Measurements from ENCODE around the gene C1QBP.

C1QBP gene

DNA sequence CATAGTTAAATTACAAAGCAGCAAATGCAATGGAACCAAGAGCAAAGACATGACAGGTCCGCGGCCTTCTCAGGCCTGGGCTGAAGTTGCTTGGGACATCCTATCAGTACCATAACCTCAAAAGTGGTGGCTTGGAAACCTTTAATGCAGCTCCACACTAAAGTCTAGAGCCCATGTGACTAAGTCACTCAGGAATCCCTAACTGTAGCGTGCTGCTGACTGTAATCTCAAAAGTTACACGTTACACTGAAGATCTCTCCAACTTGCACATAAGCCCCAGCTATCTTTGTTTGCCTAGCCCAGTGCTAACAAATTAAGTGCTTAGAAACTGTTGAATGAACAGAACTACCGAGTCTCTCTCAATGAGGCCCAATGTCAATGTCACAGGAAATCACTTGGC is 47.3 kb downstream of the C1QBP start:
- Histone ChIP-seq H3K27ac (no peak overlapping the region), H3K4me2 (no peak overlapping the region), H3K4me1 (ENCODE audit: low read depth, poor library complexity, severe bottlenecking) (no peaks in the 10 kb centered on the region), H3K36me3 (ENCODE audit: insufficient read depth) (no peaks in the 10 kb centered on the region), H3K79me2 (ENCODE audit: insufficient read depth, low read depth) (no peaks in the 10 kb centered on the region), H3K27me3 (ENCODE audit: insufficient read depth, low read depth) (no peaks in the 10 kb centered on the region), H2AFZ (ENCODE audit: low read depth) (no peak overlapping the region), H3K4me3 (IDR thresholded peaks at IDR 0.05; ENCODE audit: insufficient read depth, low read depth, low read length) (no peak overlapping the region), H4K20me1 (ENCODE audit: insufficient read depth) (no peaks in the 10 kb centered on the region), H3K9ac (no peak overlapping the region)
- TF ChIP-seq, protein P1, sequence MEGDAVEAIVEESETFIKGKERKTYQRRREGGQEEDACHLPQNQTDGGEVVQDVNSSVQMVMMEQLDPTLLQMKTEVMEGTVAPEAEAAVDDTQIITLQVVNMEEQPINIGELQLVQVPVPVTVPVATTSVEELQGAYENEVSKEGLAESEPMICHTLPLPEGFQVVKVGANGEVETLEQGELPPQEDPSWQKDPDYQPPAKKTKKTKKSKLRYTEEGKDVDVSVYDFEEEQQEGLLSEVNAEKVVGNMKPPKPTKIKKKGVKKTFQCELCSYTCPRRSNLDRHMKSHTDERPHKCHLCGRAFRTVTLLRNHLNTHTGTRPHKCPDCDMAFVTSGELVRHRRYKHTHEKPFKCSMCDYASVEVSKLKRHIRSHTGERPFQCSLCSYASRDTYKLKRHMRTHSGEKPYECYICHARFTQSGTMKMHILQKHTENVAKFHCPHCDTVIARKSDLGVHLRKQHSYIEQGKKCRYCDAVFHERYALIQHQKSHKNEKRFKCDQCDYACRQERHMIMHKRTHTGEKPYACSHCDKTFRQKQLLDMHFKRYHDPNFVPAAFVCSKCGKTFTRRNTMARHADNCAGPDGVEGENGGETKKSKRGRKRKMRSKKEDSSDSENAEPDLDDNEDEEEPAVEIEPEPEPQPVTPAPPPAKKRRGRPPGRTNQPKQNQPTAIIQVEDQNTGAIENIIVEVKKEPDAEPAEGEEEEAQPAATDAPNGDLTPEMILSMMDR (conservative IDR thresholded peaks at IDR 0.05; ENCODE audit: low read depth, low read length): no peak

All from KMS-11 (cell line).